GM18508 (cell line): ENCODE measurements around the gene SCTR.

Experiments used
- ATAC-seq: cut with Tn5 transposase; IDR thresholded peaks from one replicate; pipeline ENCODE4 v1.9.1; 2021; ENCODE audit warnings: moderate number of reproducible peaks; ENCODE audit not compliant: insufficient read depth, unreplicated experiment

SCTR gene

GRCh38 chr2:119453972-119454593 is 70.2 kb downstream of the SCTR start:
- no peak for ATAC-seq

GRCh38 chr2:119451336-119452050 is 72.8 kb downstream of the SCTR start:
- no peak for ATAC-seq

- no peak for ATAC-seq
These were observed 74.8 kb downstream of the SCTR start for GRCh38 chr2:119449521-119449920.

GRCh38 chr2:119448427-119449141 is 75.7 kb downstream of the SCTR start:
- no peak for ATAC-seq

- no peak for ATAC-seq
These were observed 78.2 kb downstream of the SCTR start for GRCh38 chr2:119446037-119446436.

GRCh38 chr2:119442850-119443249 is 81.4 kb downstream of the SCTR start:
- ATAC-seq, result no peak

- no peak for ATAC-seq
These were observed 82.1 kb downstream of the SCTR start for GRCh38 chr2:119442226-119442619.

GRCh38 chr2:119441376-119442225 is 82.7 kb downstream of the SCTR start:
- ATAC-seq, result no peak

- ATAC-seq, result no peak
These were observed 83.4 kb downstream of the SCTR start for GRCh38 chr2:119440873-119441272.

- no peak for ATAC-seq
These were observed 83.8 kb downstream of the SCTR start for GRCh38 chr2:119440501-119440870.

- ATAC-seq, result no peak
These were observed 84.4 kb downstream of the SCTR start for GRCh38 chr2:119439574-119440500.

GRCh38 chr2:119438726-119439284 is 85.5 kb downstream of the SCTR start:
- no peak for ATAC-seq

- no peak for ATAC-seq
These were observed 86.1 kb downstream of the SCTR start for GRCh38 chr2:119438128-119438656.

GRCh38 chr2:119436993-119437772 is 87.1 kb downstream of the SCTR start:
- no peak for ATAC-seq

GRCh38 chr2:119435953-119436297 is 88.4 kb downstream of the SCTR start:
- ATAC-seq, result no peak

- no peak for ATAC-seq
These were observed 89.0 kb downstream of the SCTR start for GRCh38 chr2:119435081-119435952.

GRCh38 chr2:119434664-119435063 is 89.6 kb downstream of the SCTR start:
- ATAC-seq, result no peak
